WTC11 (cell line): Measurements from ENCODE around the gene LRRC41. TPM values are rescaled to one million over a fixed set of nuclear protein-coding genes. Genes with fewer than 3 reads are reported as not detected.

ENCODE experiments used
- ATAC-seq: fragments of 200-7000 bp; cut with Tn5 transposase; 2 replicates; pipeline ENCODE4 v1.10.0; 2021; ENCODE audit warnings: mild to moderate bottlenecking, moderate library complexity
- Bru-seq: library from RNA; stranded (reverse); fragments of 400-500 nt; gene quantifications from one replicate; lab custom pipeline; 2021; lab: Mats Ljungman, UMichigan
- CTCF ChIA-PET: fragments of 300-600 bp; sonication (Branson Sonifier 250); formaldehyde crosslinking; loops from one replicate; lab custom pipeline; 2021; ENCODE audit warnings: antibody characterized with exemption; lab: Charles Lee
- POLR2A ChIA-PET: fragments of 350-600 bp; sonication (Branson Sonifier 250); formaldehyde crosslinking; loops from one replicate; lab custom pipeline; 2021; ENCODE audit warnings: antibody characterized with exemption; lab: Charles Lee
- DNase-seq: peaks from one replicate; pipeline ENCODE4 v3.0.0; 2021; ENCODE audit warnings: low spot score
- H3K27ac Mint-ChIP-seq: 2 replicates; pipeline ENCODE4 v1.8.0; 2021; ENCODE audit warnings: mixed read lengths
- H3K27me3 Mint-ChIP-seq: 2 replicates; pipeline ENCODE4 v1.8.0; 2021; ENCODE audit warnings: low read depth, mild to moderate bottlenecking, moderate library complexity, mixed read lengths
- H3K36me3 Mint-ChIP-seq: 2 replicates; pipeline ENCODE4 v1.8.0; 2021; ENCODE audit warnings: mixed read lengths
- H3K4me1 Mint-ChIP-seq: 2 replicates; pipeline ENCODE4 v1.8.0; 2022; ENCODE audit warnings: mixed read lengths
- H3K4me3 Mint-ChIP-seq: 2 replicates; pipeline ENCODE4 v1.8.0; 2021; ENCODE audit warnings: mild to moderate bottlenecking, moderate library complexity, mixed read lengths
- H3K9me3 Mint-ChIP-seq: 2 replicates; pipeline ENCODE4 v1.8.0; 2021; ENCODE audit warnings: mixed read lengths
- ARID4B ChIP-seq: sonication (generic); formaldehyde crosslinking; IDR thresholded peaks from 2 replicates; pipeline ENCODE4 v1.8.0; 2023; ENCODE audit warnings: missing genetic modification reagents, mild to moderate bottlenecking, borderline replicate concordance
- ATF1 ChIP-seq: sonication (generic); formaldehyde crosslinking; IDR thresholded peaks from 2 replicates; pipeline ENCODE4 v1.8.1; 2023; ENCODE audit warnings: mild to moderate bottlenecking, moderate library complexity, missing genetic modification reagents
- CDX4 ChIP-seq: fragments of 250-450 bp; sonication (Bioruptor Pico); IDR thresholded peaks from 2 replicates; pipeline ENCODE4 v1.9.0; 2021; ENCODE audit warnings: moderate library complexity, mild to moderate bottlenecking, inconsistent platforms, borderline replicate concordance
- CREB1 ChIP-seq: sonication (generic); formaldehyde crosslinking; IDR thresholded peaks from 2 replicates; pipeline ENCODE4 v1.8.0; 2023; ENCODE audit warnings: mild to moderate bottlenecking, missing genetic modification reagents
- CREM ChIP-seq: sonication (generic); formaldehyde crosslinking; IDR thresholded peaks from 2 replicates; pipeline ENCODE4 v1.8.1; 2022; ENCODE audit warnings: mild to moderate bottlenecking, missing genetic modification reagents, moderate library complexity
- E2F4 ChIP-seq: sonication (generic); formaldehyde crosslinking; IDR thresholded peaks from 2 replicates; pipeline ENCODE4 v1.8.1; 2022; ENCODE audit warnings: low read depth, mild to moderate bottlenecking, moderate library complexity, missing genetic modification reagents, borderline replicate concordance
- ETV6 ChIP-seq: sonication (generic); formaldehyde crosslinking; IDR thresholded peaks from 2 replicates; pipeline ENCODE4 v1.8.1; 2022; ENCODE audit warnings: mild to moderate bottlenecking, missing genetic modification reagents
- FOXJ3 ChIP-seq: sonication (generic); formaldehyde crosslinking; IDR thresholded peaks from 2 replicates; pipeline ENCODE4 v1.9.0; 2021; ENCODE audit warnings: missing genetic modification reagents, mild to moderate bottlenecking, borderline replicate concordance
- FOXK1 ChIP-seq: sonication (generic); formaldehyde crosslinking; IDR thresholded peaks from 2 replicates; pipeline ENCODE4 v1.8.0; 2022; ENCODE audit warnings: mild to moderate bottlenecking, moderate library complexity, missing genetic modification reagents
- FOXP1 ChIP-seq: sonication (generic); formaldehyde crosslinking; IDR thresholded peaks from 2 replicates; pipeline ENCODE4 v1.8.0; 2022; ENCODE audit warnings: missing genetic modification reagents, mild to moderate bottlenecking, moderate library complexity, borderline replicate concordance
- FOXP4 ChIP-seq: sonication (generic); formaldehyde crosslinking; IDR thresholded peaks from 2 replicates; pipeline ENCODE4 v1.8.0; 2022; ENCODE audit warnings: mild to moderate bottlenecking, missing genetic modification reagents
- MAX ChIP-seq: sonication (generic); formaldehyde crosslinking; IDR thresholded peaks from 2 replicates; pipeline ENCODE4 v1.8.0; 2022; ENCODE audit warnings: mild to moderate bottlenecking, missing genetic modification reagents
- MYBL2 ChIP-seq: sonication (generic); formaldehyde crosslinking; IDR thresholded peaks from 2 replicates; pipeline ENCODE4 v1.8.1; 2023; ENCODE audit warnings: mild to moderate bottlenecking, moderate library complexity, missing genetic modification reagents
- NFE2L1 ChIP-seq: sonication (generic); formaldehyde crosslinking; IDR thresholded peaks from 2 replicates; pipeline ENCODE4 v1.8.1; 2023; ENCODE audit warnings: missing genetic modification reagents
- NR2C2 ChIP-seq: sonication (generic); formaldehyde crosslinking; IDR thresholded peaks from 2 replicates; pipeline ENCODE4 v1.8.0; 2022; ENCODE audit warnings: mild to moderate bottlenecking, missing genetic modification reagents
- PRRX2 ChIP-seq: fragments of 250-450 bp; sonication (Bioruptor Pico); IDR thresholded peaks from 2 replicates; pipeline ENCODE4 v1.8.0; 2021; ENCODE audit warnings: mild to moderate bottlenecking
- RORB ChIP-seq: fragments of 250-450 bp; sonication (Bioruptor Pico); IDR thresholded peaks from 2 replicates; pipeline ENCODE4 v1.9.0; 2021; ENCODE audit warnings: mild to moderate bottlenecking
- SP1 ChIP-seq: sonication (generic); formaldehyde crosslinking; conservative IDR thresholded peaks from 2 replicates; pipeline ENCODE4 v1.8.1; 2022; ENCODE audit warnings: missing genetic modification reagents
- USF2 ChIP-seq: sonication (generic); formaldehyde crosslinking; IDR thresholded peaks from 2 replicates; pipeline ENCODE4 v1.8.1; 2023; ENCODE audit warnings: mild to moderate bottlenecking, missing genetic modification reagents, moderate library complexity
- ZBTB43 ChIP-seq: sonication (generic); formaldehyde crosslinking; IDR thresholded peaks from 2 replicates; pipeline ENCODE4 v1.8.1; 2023; ENCODE audit warnings: mild to moderate bottlenecking, missing genetic modification reagents
- ZNF263 ChIP-seq: sonication (generic); formaldehyde crosslinking; IDR thresholded peaks from 2 replicates; pipeline ENCODE4 v1.8.1; 2022; ENCODE audit warnings: low read depth, mild to moderate bottlenecking, moderate library complexity, missing genetic modification reagents
- long read RNA-seq, 3 experiments: library from RNA in 1 of 3; library from capped mRNA in 1 of 3; library from polyadenylated mRNA in 1 of 3; unstranded in 2 of 3; stranded (forward) in 1 of 3; transcript quantifications; one replicate each; pipeline ENCODE4 v2.0.0, GENCODE V29; 2021
- total RNA-seq: library from RNA; stranded (reverse); gene quantifications from 3 replicates; pipeline ENCODE4 v1.2.3, GENCODE V29; 2021

The LRRC41 gene
- 44.8 to 46.2 TPM (median 46.0 TPM) in 3 replicates for total RNA-seq
- percentile 68 among the genes with signal in this experiment for Bru-seq, nascent RNA
- long read RNA-seq, experiment 1, full-length matches to known transcripts = 260 of 330 reads
- long read RNA-seq, experiment 1, partial matches to known transcripts = 47 of 330 reads
- long read RNA-seq, experiment 1, other reads (novel, unspliced or antisense) = 23 of 330 reads
- long read RNA-seq, experiment 2, full-length matches to known transcripts = 25 of 73 reads
- long read RNA-seq, experiment 2, partial matches to known transcripts = 28 of 73 reads
- long read RNA-seq, experiment 2, other reads (novel, unspliced or antisense) = 20 of 73 reads
- long read RNA-seq, experiment 3, full-length matches to known transcripts = 2 of 6 reads
- long read RNA-seq, experiment 3, partial matches to known transcripts = 3 of 6 reads
- long read RNA-seq, experiment 3, other reads (novel, unspliced or antisense) = 1 of 6 reads

- peaks cover 58% of the 10 kb centered on the region for H3K4me1 Mint-ChIP-seq
- peaks cover 20% of the 10 kb centered on the region for H3K36me3 Mint-ChIP-seq
- ChIA-PET CTCF (interaction anchor here (0.6 to 2.3 kb wide), 9 partner anchors 30 to 103 kb away, joined by 3 to 9 read pairs (median 5); partner anchors contain the start of genes NSUN4 and RAD54L), POLR2A (interaction anchor here (0.6 to 2.5 kb wide), 6 partner anchors 10 to 781 kb away, joined by 3 to 13 read pairs (median 4); partner anchors contain the start of genes NSUN4, PRDX1 and RAD54L)
- DNase-seq (peak; percentile 94), ATAC-seq (peak; percentile 72)
- TF ChIP-seq ZNF263 (CRISPR knock-in tag) = no peak
- no peak for TF ChIP-seq FOXJ3 (CRISPR knock-in tag)
- TF ChIP-seq MAX (CRISPR knock-in tag) = peak; percentile 77; the same call in 1 of the 2 replicates
- TF ChIP-seq RORB (CRISPR knock-in tag) = no peak
- TF ChIP-seq SP1 (CRISPR knock-in tag) = 0 out of 2 replicates have a peak, but pooled peaks have one; percentile 25
- 0 out of 2 replicates have a peak, but pooled peaks have one; percentile 16 for TF ChIP-seq MYBL2 (CRISPR knock-in tag)
- TF ChIP-seq PRRX2 (CRISPR knock-in tag) = no peak
- peak; percentile 71; the same call in 1 of the 2 replicates for TF ChIP-seq FOXP1
- 0 out of 2 replicates have a peak, but pooled peaks have one; percentile 6 for TF ChIP-seq FOXK1 (CRISPR knock-in tag)
- no peak for TF ChIP-seq NFE2L1 (CRISPR knock-in tag)
- TF ChIP-seq CREM (CRISPR knock-in tag) = 0 out of 2 replicates have a peak, but pooled peaks have one; percentile 42
- 0 out of 2 replicates have a peak, but pooled peaks have one; percentile 66 for TF ChIP-seq ARID4B (CRISPR knock-in tag)
- no peak; the same call in 1 of the 2 replicates for TF ChIP-seq CREB1 (CRISPR knock-in tag)
- TF ChIP-seq E2F4 (CRISPR knock-in tag) = no peak
- no peak for TF ChIP-seq CDX4
- TF ChIP-seq ZBTB43 = 0 out of 2 replicates have a peak, but pooled peaks have one; percentile 64
- TF ChIP-seq USF2 (CRISPR knock-in tag) = peak; percentile 57
- no peak for TF ChIP-seq NR2C2
- 0 out of 2 replicates have a peak, but pooled peaks have one; percentile 30 for TF ChIP-seq FOXP4 (CRISPR knock-in tag)
- no peak for TF ChIP-seq ATF1
- TF ChIP-seq ETV6 (CRISPR knock-in tag) = 0 out of 2 replicates have a peak, but pooled peaks have one; percentile 3
- H3K27me3 Mint-ChIP-seq = no peaks in the 10 kb centered on the region
- H3K27ac Mint-ChIP-seq = peak within 1 kb of the TSS; percentile 98
- H3K4me3 Mint-ChIP-seq = peak within 1 kb of the TSS; percentile 100
- no peaks in the 10 kb centered on the region for H3K9me3 Mint-ChIP-seq
These were observed at the start of gene LRRC41, which contains the start of gene UQCRH for GRCh38 chr1:46303038-46303871. Gene LRRC41, minus strand, starts transcription at chr1:46303616. Its CDS starts 294 bp downstream, at chr1:46303322. Gene UQCRH, plus strand, starts transcription at chr1:46303698. Its CDS starts 69 bp downstream, at chr1:46303767.
